ENCODE data around the gene CFAP57. TPM values are rescaled to one million over a fixed set of nuclear protein-coding genes. Genes with fewer than 3 reads are reported as not detected.

CFAP57 gene
- total RNA-seq, 4 donors from 2014 or later = not detected

DNA sequence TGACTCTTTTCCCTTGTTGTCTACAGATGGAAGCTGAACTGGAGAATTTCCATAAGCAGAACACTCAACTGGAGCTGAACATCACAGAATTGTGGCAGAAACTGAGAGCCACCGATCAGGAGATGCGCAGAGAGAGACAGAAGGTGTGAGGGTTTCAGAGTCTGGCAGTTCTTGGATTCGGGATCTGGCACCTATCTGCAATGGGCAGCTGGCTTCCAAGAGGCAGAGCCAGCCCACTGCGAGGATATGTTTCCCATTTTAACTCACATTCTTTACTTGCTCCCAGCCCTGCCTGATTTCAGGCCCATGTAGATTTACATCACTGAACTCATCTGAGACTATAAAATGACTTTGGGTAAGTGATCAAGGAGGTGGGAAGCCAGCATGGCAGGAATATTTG is 60.4 kb downstream of the CFAP57 start:
- Histone ChIP-seq H3K9me3 (no peaks in the 10 kb centered on the region), H3K4me1 (peaks cover 0 to 17% (median 7%) of the 10 kb centered on the region in 4 donors), H3K4me3 (no peak overlapping the region), H3K36me3 (no peaks in the 10 kb centered on the region), H3K27me3 (no peaks in the 10 kb centered on the region), H3K27ac (no peak overlapping the region)
- in situ Hi-C loops (cut with MboI; ENCODE audit: low pct_ligation_motif_present in 1 of 4, low pct_unique_long_range_greater_than_20kb in 1 of 4, low sequenced_read_pairs in 3 of 4) = loop anchor here in 1 of 4 donors (10.0 kb wide), 1 partner anchor 182 kb away; no protein-coding TSS in a partner anchor
- DNase-seq = no peak
- intact Hi-C loops (cut with DNase I; ENCODE audit: low total_unique reads) = no loop called here
- TF ChIP-seq POLR2AphosphoS5 (IDR thresholded peaks at IDR 0.05) (no peak), EP300 (IDR thresholded peaks at IDR 0.05; ENCODE audit: low read depth) (no peak), POLR2A (IDR thresholded peaks at IDR 0.05) (no peak)
- TF ChIP-seq, protein P1, sequence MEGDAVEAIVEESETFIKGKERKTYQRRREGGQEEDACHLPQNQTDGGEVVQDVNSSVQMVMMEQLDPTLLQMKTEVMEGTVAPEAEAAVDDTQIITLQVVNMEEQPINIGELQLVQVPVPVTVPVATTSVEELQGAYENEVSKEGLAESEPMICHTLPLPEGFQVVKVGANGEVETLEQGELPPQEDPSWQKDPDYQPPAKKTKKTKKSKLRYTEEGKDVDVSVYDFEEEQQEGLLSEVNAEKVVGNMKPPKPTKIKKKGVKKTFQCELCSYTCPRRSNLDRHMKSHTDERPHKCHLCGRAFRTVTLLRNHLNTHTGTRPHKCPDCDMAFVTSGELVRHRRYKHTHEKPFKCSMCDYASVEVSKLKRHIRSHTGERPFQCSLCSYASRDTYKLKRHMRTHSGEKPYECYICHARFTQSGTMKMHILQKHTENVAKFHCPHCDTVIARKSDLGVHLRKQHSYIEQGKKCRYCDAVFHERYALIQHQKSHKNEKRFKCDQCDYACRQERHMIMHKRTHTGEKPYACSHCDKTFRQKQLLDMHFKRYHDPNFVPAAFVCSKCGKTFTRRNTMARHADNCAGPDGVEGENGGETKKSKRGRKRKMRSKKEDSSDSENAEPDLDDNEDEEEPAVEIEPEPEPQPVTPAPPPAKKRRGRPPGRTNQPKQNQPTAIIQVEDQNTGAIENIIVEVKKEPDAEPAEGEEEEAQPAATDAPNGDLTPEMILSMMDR (IDR thresholded peaks at IDR 0.05) = no peak
- 88% methylated on average over 4 of the region's 4 CpGs; no CpG with 5 or more reads in 1 of the 2 donors for WGBS, 2 donors (ENCODE audit: low coverage in 1 of 2)

DNA sequence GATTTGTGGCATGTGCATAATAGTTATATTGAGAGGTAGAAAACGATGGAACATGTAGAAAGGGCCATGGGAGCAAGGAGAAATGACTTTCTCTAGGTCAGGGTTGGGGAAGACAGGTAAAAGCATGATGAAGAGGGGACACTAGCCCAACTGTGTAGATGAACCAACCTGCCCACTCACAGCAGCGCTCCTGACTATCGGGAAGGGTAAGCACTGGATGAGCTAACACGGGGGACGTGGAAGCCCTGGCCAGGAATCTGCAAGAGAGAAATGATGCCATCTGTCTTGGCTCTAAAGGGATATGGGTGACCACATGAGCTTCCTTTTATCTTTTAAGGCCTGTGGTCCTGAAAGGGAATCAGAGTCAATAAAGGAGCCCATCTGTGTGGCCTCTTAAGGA is 61.5 kb downstream of the CFAP57 start:
- in situ Hi-C loops (cut with MboI; ENCODE audit: low pct_ligation_motif_present in 1 of 4, low pct_unique_long_range_greater_than_20kb in 1 of 4, low sequenced_read_pairs in 3 of 4) = loop anchor here in 1 of 4 donors (10.0 kb wide), 1 partner anchor 181 kb away; no protein-coding TSS in a partner anchor
- DNase-seq = no peak
- Histone ChIP-seq H3K9me3 (no peaks in the 10 kb centered on the region), H3K4me1 (peaks cover 0 to 18% (median 7%) of the 10 kb centered on the region in 4 donors), H3K36me3 (no peaks in the 10 kb centered on the region), H3K27me3 (no peaks in the 10 kb centered on the region), H3K4me3 (no peak overlapping the region), H3K27ac (no peak overlapping the region)
- TF ChIP-seq, protein P1 (IDR thresholded peaks at IDR 0.05) = no peak
- TF ChIP-seq EP300 (IDR thresholded peaks at IDR 0.05; ENCODE audit: low read depth) (no peak), POLR2A (IDR thresholded peaks at IDR 0.05) (no peak), POLR2AphosphoS5 (IDR thresholded peaks at IDR 0.05) (no peak)
- WGBS, 2 donors (ENCODE audit: low coverage in 1 of 2) = 84% methylated on average over 5 of the region's 5 CpGs; no CpG with 5 or more reads in 1 of the 2 donors
- intact Hi-C loops (cut with DNase I; ENCODE audit: low total_unique reads) = no loop called here

DNA sequence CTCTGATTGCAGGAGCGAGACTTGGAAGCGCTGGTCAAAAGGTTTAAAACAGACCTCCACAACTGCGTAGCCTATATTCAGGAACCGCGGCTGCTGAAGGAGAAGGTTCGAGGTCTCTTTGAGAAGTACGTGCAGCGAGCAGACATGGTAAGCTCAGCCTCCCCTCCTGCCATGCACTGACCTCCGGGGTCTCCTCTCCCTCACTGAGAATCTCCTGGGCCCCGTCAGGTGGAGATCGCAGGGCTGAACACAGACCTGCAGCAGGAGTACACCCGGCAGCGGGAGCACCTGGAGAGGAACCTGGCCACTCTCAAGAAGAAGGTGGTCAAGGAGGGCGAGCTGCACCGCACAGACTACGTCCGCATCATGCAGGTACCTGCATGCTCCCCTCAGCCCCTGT is 62.1 kb downstream of the CFAP57 start:
- Histone ChIP-seq H3K4me1 (peaks cover 0 to 18% (median 7%) of the 10 kb centered on the region in 4 donors), H3K4me3 (no peak overlapping the region), H3K27me3 (no peaks in the 10 kb centered on the region), H3K9me3 (no peaks in the 10 kb centered on the region), H3K36me3 (no peaks in the 10 kb centered on the region), H3K27ac (no peak overlapping the region)
- intact Hi-C loops (cut with DNase I; ENCODE audit: low total_unique reads) (no loop called here), in situ Hi-C loops (cut with MboI; ENCODE audit: low pct_ligation_motif_present in 1 of 4, low pct_unique_long_range_greater_than_20kb in 1 of 4, low sequenced_read_pairs in 3 of 4) (loop anchor here in 1 of 4 donors (10.0 kb wide), 1 partner anchor 181 kb away; no protein-coding TSS in a partner anchor)
- no peak for TF ChIP-seq POLR2A (IDR thresholded peaks at IDR 0.05)
- no peak for TF ChIP-seq POLR2AphosphoS5 (IDR thresholded peaks at IDR 0.05)
- TF ChIP-seq, protein P1 (IDR thresholded peaks at IDR 0.05) = no peak
- no peak for TF ChIP-seq EP300 (IDR thresholded peaks at IDR 0.05; ENCODE audit: low read depth)
- WGBS, 2 donors (ENCODE audit: low coverage in 1 of 2) = 95% methylated on average over 17 of the region's 17 CpGs; no CpG with 5 or more reads in 1 of the 2 donors
- no peak for DNase-seq

DNA sequence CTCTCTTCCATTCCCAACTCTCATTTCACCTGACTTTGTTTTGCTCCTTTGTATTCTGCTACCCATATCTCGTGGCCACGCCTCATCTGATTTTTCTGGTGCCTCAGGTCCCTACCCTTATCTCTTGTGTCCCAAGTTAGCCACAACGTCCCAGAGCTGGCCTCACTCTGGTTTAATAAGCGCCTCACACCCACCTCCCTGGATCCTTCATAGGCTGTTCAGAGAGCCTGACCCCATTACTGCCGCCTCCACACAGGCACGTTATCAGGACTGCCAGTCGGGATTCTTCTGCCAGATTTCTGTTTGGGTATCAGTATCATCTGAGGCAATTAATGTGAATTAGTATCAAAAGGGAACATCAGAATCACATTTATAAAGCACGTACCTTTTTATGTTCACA is 62.9 kb downstream of the CFAP57 start:
- peak overlapping the region in 1 of 4 donors; percentile 5 for H3K27ac ChIP-seq
- in situ Hi-C loops (cut with MboI; ENCODE audit: low pct_ligation_motif_present in 1 of 4, low pct_unique_long_range_greater_than_20kb in 1 of 4, low sequenced_read_pairs in 3 of 4) = loop anchor here in 1 of 4 donors (10.0 kb wide), 1 partner anchor 180 kb away; no protein-coding TSS in a partner anchor

More for the DNA sequence above, 62.9 kb downstream of the CFAP57 start:
- TF ChIP-seq POLR2AphosphoS5 (IDR thresholded peaks at IDR 0.05) (no peak), POLR2A (IDR thresholded peaks at IDR 0.05) (no peak), EP300 (IDR thresholded peaks at IDR 0.05; ENCODE audit: low read depth) (no peak)
- TF ChIP-seq, protein P1 (IDR thresholded peaks at IDR 0.05) = no peak
- H3K27me3 ChIP-seq = no peaks in the 10 kb centered on the region
- intact Hi-C loops (cut with DNase I; ENCODE audit: low total_unique reads) = no loop called here
- H3K9me3 ChIP-seq = no peaks in the 10 kb centered on the region
- DNase-seq = no peak
- 60% methylated on average over 8 of the region's 8 CpGs; no CpG with 5 or more reads in 1 of the 2 donors for WGBS, 2 donors (ENCODE audit: low coverage in 1 of 2)
- H3K4me1 ChIP-seq = peaks cover 0 to 18% (median 7%) of the 10 kb centered on the region in 4 donors
- H3K4me3 ChIP-seq = no peak overlapping the region
- H3K36me3 ChIP-seq = no peaks in the 10 kb centered on the region

Measured in transverse colon (tissue), 4 donors.